Endothelial cell of umbilical vein (primary cell): ENCODE data around the gene DDX49. TPM values are rescaled to one million over a fixed set of nuclear protein-coding genes. Genes with fewer than 3 reads are reported as not detected.

Source experiments
- BruUV-seq: library from RNA; stranded (reverse); fragments of 400-500 nt; replicated peaks from 2 replicates; lab custom pipeline; 2021; lab: Mats Ljungman, UMichigan
- CTCF ChIA-PET: fragments of 300-600, 350-600 bp; sonication (Branson Sonifier 250); formaldehyde crosslinking; loops from one replicate; lab custom pipeline; 2021; ENCODE audit warnings: antibody characterized with exemption, inconsistent platforms; lab: Charles Lee
- POLR2A ChIA-PET: fragments of 300-600, 350-600 bp; sonication (Branson Sonifier 250); formaldehyde crosslinking; loops from one replicate; lab custom pipeline; 2021; ENCODE audit warnings: antibody characterized with exemption, inconsistent platforms; lab: Charles Lee
- DNase-seq: peaks from one replicate; pipeline ENCODE4 v3.0.0-alpha.2; 2011; ENCODE audit warnings: low read depth, low spot score
- FAIRE-seq: peaks from 2 replicates; lab custom pipeline; 2011; peaks lifted over from hg19 to GRCh38; lab: Jason Lieb, UNC
- H2AFZ ChIP-seq: 2 replicates; pipeline ENCODE4 v1.6.0; 2012; ENCODE audit warnings: low read depth, low read length, control low read depth, inconsistent platforms
- H3K27ac ChIP-seq: 2 replicates; pipeline ENCODE4 v1.5.1; 2011; ENCODE audit warnings: low read depth, mild to moderate bottlenecking, control low read depth, low read length, moderate library complexity; ENCODE audit not compliant: insufficient read depth
- H3K27me3 ChIP-seq, 2 experiments: 2 replicates each; pipeline versions ENCODE4 v1.6.0 to v1.6.1; 2011; ENCODE audit warnings: low read length in 2 of 2, mixed read lengths in 1 of 2; ENCODE audit not compliant: control insufficient read depth in 2 of 2, insufficient read depth in 2 of 2
- H3K36me3 ChIP-seq, 2 experiments: 2 replicates in 1 of 2; 3 replicates in 1 of 2; pipeline ENCODE4 v1.5.1; 2011; ENCODE audit warnings: low read length in 2 of 2, mild to moderate bottlenecking in 1 of 2, moderate library complexity in 1 of 2; ENCODE audit not compliant: control insufficient read depth in 2 of 2, insufficient read depth in 2 of 2; ENCODE audit errors: extremely low read depth in 1 of 2
- H3K4me1 ChIP-seq: 3 replicates; pipeline ENCODE4 v1.5.1; 2011; ENCODE audit warnings: mild to moderate bottlenecking, low read length; ENCODE audit not compliant: control insufficient read depth, insufficient read depth; ENCODE audit errors: extremely low read depth
- H3K4me2 ChIP-seq: 2 replicates; pipeline ENCODE4 v1.6.1; 2011; ENCODE audit warnings: low read length, control low read depth, mixed read lengths; ENCODE audit not compliant: insufficient read depth
- H3K4me3 ChIP-seq, 3 experiments: fragments of 200-600 bp in 1 of 3; sonication (generic), shearing (Covaris generic) in 1 of 3; replicated peaks in 1 of 3; 2 replicates each; pipeline ENCODE4 v1.5.1; 2011 to 2016; ENCODE audit warnings: control low read depth in 3 of 3, low read length in 3 of 3, mild to moderate bottlenecking in 2 of 3, inconsistent platforms in 1 of 3, low read depth in 1 of 3, moderate library complexity in 1 of 3; ENCODE audit not compliant: insufficient read depth in 1 of 3
- H3K79me2 ChIP-seq: 2 replicates; pipeline ENCODE4 v1.6.0; 2012; ENCODE audit warnings: low read length, inconsistent platforms; ENCODE audit not compliant: control insufficient read depth, insufficient read depth
- H3K9ac ChIP-seq: replicated peaks from 2 replicates; pipeline ENCODE3; 2011; ENCODE audit warnings: low read length, control low read depth; ENCODE audit not compliant: insufficient read depth; ENCODE audit errors: extremely low read depth
- H3K9me1 ChIP-seq: replicated peaks from 3 replicates; pipeline ENCODE4 v1.6.0; 2011; ENCODE audit warnings: mild to moderate bottlenecking, low read length; ENCODE audit not compliant: control insufficient read depth, insufficient read depth; ENCODE audit errors: extremely low read depth
- H3K9me3 ChIP-seq: replicated peaks from 2 replicates; pipeline ENCODE4 v1.5.1; 2012; ENCODE audit warnings: low read length, inconsistent platforms; ENCODE audit not compliant: control insufficient read depth, insufficient read depth
- H4K20me1 ChIP-seq: replicated peaks from 2 replicates; pipeline ENCODE3; 2011; ENCODE audit warnings: mild to moderate bottlenecking, low read length; ENCODE audit not compliant: control insufficient read depth, insufficient read depth; ENCODE audit errors: extremely low read depth
- EZH2 ChIP-seq: IDR thresholded peaks from 2 replicates; pipeline ENCODE4 v1.6.1; 2012; ENCODE audit warnings: borderline replicate concordance, low read depth, mild to moderate bottlenecking, moderate library complexity, low read length, inconsistent platforms; ENCODE audit not compliant: severe bottlenecking
- MAX ChIP-seq: IDR thresholded peaks from 2 replicates; pipeline ENCODE4 v1.6.1; 2011; ENCODE audit not compliant: insufficient read depth, insufficient read length
- MYC ChIP-seq: IDR thresholded peaks from one replicate; pipeline ENCODE4 v1.6.1; 2011; ENCODE audit warnings: mild to moderate bottlenecking, low read depth, low read length
- POLR2A ChIP-seq: IDR thresholded peaks from 2 replicates; pipeline ENCODE4 v1.6.1; 2012; ENCODE audit warnings: low read depth, mild to moderate bottlenecking, control low read depth, low read length
- POLR2AphosphoS5 ChIP-seq: IDR thresholded peaks from 2 replicates; pipeline ENCODE4 v1.6.1; 2012; ENCODE audit warnings: low read depth, mild to moderate bottlenecking, control low read depth, low read length, moderate library complexity; ENCODE audit not compliant: insufficient read depth
- dilution Hi-C: fragments of 300-500 bp; cut with MboI; formaldehyde crosslinking; loops from one replicate; pipeline ENCODE4 v1.15.0; 2019; ENCODE audit warnings: low sequenced_read_pairs; ENCODE audit not compliant: extremely low pct_ligation_motif_present
- intact Hi-C: fragments of 100-400 bp; cut with micrococcal nuclease; formaldehyde crosslinking; loops from one replicate; pipeline ENCODE4 v1.10.0; 2022
- polyA plus RNA-seq, 4 experiments: library from polyadenylated mRNA; depleted of rRNA in 3 of 4; stranded (reverse) in 3 of 4; unstranded in 1 of 4; fragments of >200 nt; gene quantifications; 2 replicates each; pipeline versions ENCODE4 v1.2.1 to v1.2.3, GENCODE V29; 2011 to 2012; ENCODE audit warnings: missing spikeins in 1 of 4
- total RNA-seq: library from RNA; stranded (reverse); gene quantifications from 2 replicates; pipeline ENCODE4 v1.2.3, GENCODE V29; 2021

The DDX49 gene
- total and polyA plus RNA-seq, 2 donors (not counting 3 experiments of a cell fraction or from before 2014, with no cell fraction given): 51.9 to 60.1 TPM

- intact Hi-C loops: no loop called here
- Histone ChIP-seq H3K27ac (no peak overlapping the region), H3K4me1 (peaks cover 7% of the 10 kb centered on the region), H3K27me3 (no peaks in the 10 kb centered on the region), H3K36me3 (peaks cover 5 to 13% of the 10 kb centered on the region in 2 experiments), H3K79me2 (peaks cover 27% of the 10 kb centered on the region), H4K20me1 (no peaks in the 10 kb centered on the region), H3K9me1 (no peaks in the 10 kb centered on the region), H3K4me2 (no peak overlapping the region), H3K9me3 (no peaks in the 10 kb centered on the region), H3K9ac (no peak overlapping the region), H2AFZ (no peak overlapping the region), H3K4me3 (no peak overlapping the region)
- no TSS peak for BruUV-seq
- ChIA-PET POLR2A (no interaction called here), CTCF (interaction anchor here (2.5 kb wide), 1 partner anchor 44 kb away, joined by 14 read pairs; no protein-coding TSS in a partner anchor)
- TF ChIP-seq POLR2A (no peak), EZH2 (no peak), MYC (no peak), MAX (no peak)
- no peak for FAIRE-seq
- dilution Hi-C loops: no loop called here
- no peak for DNase-seq
These were observed 23.2 kb downstream of the DDX49 start for GRCh38 chr19:18942692-18943091.

GRCh38 chr19:18943465-18943864 is 23.9 kb downstream of the DDX49 start:
- intact Hi-C loops (no loop called here), dilution Hi-C loops (no loop called here)
- no peaks in the 10 kb centered on the region for H4K20me1 ChIP-seq
- FAIRE-seq (no peak), DNase-seq (no peak)
- H3K27ac ChIP-seq: no peak overlapping the region
- H3K9me1 ChIP-seq: no peaks in the 10 kb centered on the region
- no peaks in the 10 kb centered on the region for H3K27me3 ChIP-seq
- no peak for TF ChIP-seq POLR2AphosphoS5
- TF ChIP-seq MAX: no peak
- no peak for TF ChIP-seq MYC
- H3K9ac ChIP-seq: no peak overlapping the region
- BruUV-seq: no TSS peak
- H2AFZ ChIP-seq: no peak overlapping the region
- no peaks in the 10 kb centered on the region for H3K9me3 ChIP-seq
- H3K36me3 ChIP-seq: peaks cover 0 to 7% of the 10 kb centered on the region in 2 experiments
- H3K4me2 ChIP-seq: no peak overlapping the region
- peaks cover 7% of the 10 kb centered on the region for H3K4me1 ChIP-seq
- POLR2A ChIA-PET: no interaction called here
- CTCF ChIA-PET: interaction anchor here (2.5 kb wide), 1 partner anchor 43 kb away, joined by 14 read pairs; no protein-coding TSS in a partner anchor
- H3K79me2 ChIP-seq: peaks cover 22% of the 10 kb centered on the region
- no peak overlapping the region for H3K4me3 ChIP-seq
